Measurements from ENCODE around the gene ZFP92. TPM values are rescaled to one million over a fixed set of nuclear protein-coding genes. Genes with fewer than 3 reads are reported as not detected.

ZFP92 gene
- total RNA-seq, 1 donor from 2014 or later, result 1.5 TPM

DNA sequence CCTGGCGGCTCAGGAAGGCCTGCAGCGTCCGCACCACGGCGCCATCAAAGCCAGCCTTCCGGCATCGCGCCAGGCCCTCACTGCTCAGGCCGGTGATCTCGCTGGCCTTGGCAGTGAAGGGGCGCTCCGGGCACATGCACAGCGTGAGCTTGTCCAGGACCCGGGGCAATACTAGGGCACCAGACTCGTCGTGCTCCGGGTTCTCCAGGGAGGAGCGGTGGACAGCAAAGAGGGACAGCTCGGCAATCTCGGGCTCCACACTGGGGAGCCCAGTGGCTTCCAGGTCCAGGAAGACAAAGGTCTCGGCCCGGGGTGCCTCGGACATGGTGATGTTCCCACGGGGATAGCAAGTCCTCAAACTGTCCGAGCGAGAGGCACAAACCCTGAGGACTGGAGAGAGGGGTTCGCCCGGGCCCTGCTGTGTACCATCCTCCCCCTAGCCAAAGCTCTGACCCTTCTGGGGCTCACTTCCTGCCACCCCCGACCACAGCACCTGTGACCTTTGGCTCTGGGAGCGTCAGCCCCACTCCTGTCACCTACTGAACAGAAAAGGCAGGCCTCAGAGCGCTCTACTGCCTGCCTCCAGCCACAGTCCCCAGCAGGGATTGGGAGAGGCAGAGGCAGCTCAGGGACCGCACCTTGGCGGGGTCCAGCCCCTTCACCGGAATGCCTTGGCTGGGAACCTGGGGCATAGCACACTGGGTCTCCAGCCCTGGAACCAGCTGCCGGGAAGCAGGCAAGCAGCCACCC, 34.0 kb downstream of the ZFP92 start:
- no peaks in the 10 kb centered on the region for H3K27me3 Mint-ChIP-seq
- no peaks in the 10 kb centered on the region for H3K36me3 Mint-ChIP-seq (ENCODE audit: low read depth)
- intact Hi-C loops (cut with micrococcal nuclease), result no loop called here
- no peaks in the 10 kb centered on the region for H3K4me1 Mint-ChIP-seq
- DNase-seq, result no peak
- H3K4me3 Mint-ChIP-seq, result no peak overlapping the region
- H3K9me3 Mint-ChIP-seq, result no peaks in the 10 kb centered on the region
- no peak overlapping the region for H3K27ac Mint-ChIP-seq

DNA sequence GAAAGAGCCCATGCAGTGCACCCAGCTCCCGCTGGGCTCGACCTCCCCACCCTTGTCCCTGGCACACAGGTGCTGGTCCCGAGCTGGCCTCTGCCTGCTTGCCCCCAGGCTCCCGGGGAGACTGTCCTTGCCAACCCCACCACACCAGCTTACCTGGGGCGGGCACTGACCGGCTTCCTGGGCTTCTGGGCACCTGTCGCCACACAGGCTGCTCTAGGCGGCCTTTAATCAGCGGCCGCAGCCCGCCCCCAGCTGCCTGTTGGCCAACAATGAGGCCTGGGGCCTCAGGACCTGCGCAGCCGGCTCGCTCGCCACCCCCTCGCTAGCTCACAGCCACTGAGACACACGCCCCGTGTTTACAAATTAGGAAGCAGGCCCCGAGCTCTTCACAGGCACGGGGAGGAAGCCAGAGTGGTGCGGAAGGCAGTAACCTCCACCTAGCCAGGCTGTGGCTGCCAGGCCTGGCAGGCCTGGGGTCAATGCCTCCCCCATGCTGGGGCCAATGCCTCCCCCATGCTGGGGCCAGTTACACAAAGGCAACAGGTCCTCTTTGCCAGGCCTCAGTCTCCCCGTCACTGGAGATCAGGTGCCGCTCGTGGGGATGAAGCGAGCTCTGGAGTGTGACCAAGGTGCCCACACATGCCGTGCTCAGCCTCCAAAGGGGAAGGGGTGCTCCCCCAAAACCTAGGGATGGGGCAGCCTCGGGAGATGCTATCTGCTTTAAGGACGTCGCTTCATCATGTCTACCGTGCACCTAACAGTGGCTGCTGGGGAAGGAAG, 34.8 kb downstream of the ZFP92 start, which contains the start of gene TREX2:
Gene TREX2 (minus strand): TSS at position 201 of the 780 bp plus-strand sequence. CDS start 626 bp downstream, outside the sequence.
- Mint-ChIP-seq H3K4me1 (no peaks in the 10 kb centered on the region), H3K27ac (no peak within 1 kb of the TSS), H3K9me3 (no peaks in the 10 kb centered on the region), H3K36me3 (ENCODE audit: low read depth) (peaks cover 2% of the 10 kb centered on the region), H3K4me3 (no peak within 1 kb of the TSS), H3K27me3 (no peaks in the 10 kb centered on the region)
- DNase-seq, result no peak
- intact Hi-C loops (cut with micrococcal nuclease), result no loop called here

DNA sequence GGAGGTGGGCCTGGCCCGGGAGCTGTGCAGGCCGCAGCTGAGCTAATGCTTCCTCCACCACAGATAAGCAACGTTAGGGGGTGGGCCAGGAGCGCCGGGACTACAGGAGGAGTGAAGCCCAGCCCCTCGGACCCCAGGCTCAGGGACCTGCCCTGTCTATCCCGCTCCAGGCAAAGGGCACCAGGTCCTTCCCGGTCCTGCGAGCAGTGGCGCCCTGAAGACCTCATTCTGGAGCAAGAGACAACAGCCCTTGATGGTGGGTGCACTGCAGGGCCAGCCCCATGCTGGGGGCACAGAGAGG, 35.3 kb downstream of the ZFP92 start:
- H3K27ac Mint-ChIP-seq, result no peak overlapping the region
- H3K9me3 Mint-ChIP-seq, result no peaks in the 10 kb centered on the region
- intact Hi-C loops (cut with micrococcal nuclease), result no loop called here
- peaks cover 3% of the 10 kb centered on the region for H3K36me3 Mint-ChIP-seq (ENCODE audit: low read depth)
- no peak overlapping the region for H3K4me3 Mint-ChIP-seq
- H3K4me1 Mint-ChIP-seq, result no peaks in the 10 kb centered on the region
- H3K27me3 Mint-ChIP-seq, result no peaks in the 10 kb centered on the region
- no peak for DNase-seq

DNA sequence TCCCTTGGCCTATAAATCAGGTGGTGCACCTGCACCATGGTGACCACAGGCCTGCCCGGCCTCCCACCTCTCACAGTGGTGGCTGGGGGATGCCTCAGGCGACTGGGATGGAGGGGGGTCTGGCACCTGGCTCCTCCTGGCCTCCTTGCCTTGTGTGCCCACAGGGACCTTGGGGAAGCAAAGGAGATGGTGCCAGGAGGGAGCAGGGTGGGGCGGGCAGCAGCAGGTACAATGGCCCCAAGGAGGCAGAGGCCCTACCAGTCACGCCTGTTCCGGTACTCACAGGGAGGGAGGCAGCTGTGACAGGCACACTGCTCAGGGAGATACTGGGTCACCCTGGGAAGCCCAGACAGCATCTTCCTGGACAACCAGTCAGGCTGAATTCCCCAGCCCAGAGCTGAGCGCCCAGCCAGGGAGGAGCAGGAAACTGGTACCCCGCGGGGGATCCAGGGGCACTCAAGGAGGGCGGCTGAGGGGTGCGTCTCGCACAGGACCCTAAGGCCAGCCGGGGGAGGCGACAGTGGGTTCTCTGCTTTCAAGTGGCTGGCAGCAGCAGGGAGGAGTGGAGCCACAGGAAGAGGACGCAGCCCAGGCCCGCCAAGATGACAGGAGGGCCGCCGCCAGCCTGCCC, 35.8 kb downstream of the ZFP92 start:
- Mint-ChIP-seq H3K4me3 (no peak overlapping the region), H3K27ac (no peak overlapping the region), H3K36me3 (ENCODE audit: low read depth) (peaks cover 3% of the 10 kb centered on the region), H3K4me1 (no peaks in the 10 kb centered on the region), H3K9me3 (no peaks in the 10 kb centered on the region), H3K27me3 (no peaks in the 10 kb centered on the region)
- intact Hi-C loops (cut with micrococcal nuclease), result no loop called here
- DNase-seq, result no peak

DNA sequence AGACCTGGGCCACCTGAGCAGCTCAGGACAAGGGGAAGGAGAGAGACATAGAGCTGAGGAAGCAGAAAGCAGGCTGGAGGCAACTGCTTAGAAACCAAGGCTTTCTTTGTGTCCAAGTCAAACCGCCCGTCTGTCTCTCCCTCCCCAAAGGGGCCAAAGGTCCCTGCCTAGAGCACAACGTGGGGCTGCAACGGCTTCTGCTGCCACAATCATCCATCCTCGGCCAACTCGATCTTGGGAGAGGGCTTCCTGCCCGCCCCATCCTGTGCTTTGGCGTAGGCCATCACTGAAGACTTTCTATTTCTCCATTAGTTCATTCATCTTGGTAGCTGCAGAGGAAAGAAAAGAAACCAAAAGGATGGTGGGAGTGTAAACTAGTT, 36.3 kb downstream of the ZFP92 start:
- H3K36me3 Mint-ChIP-seq (ENCODE audit: low read depth), result peaks cover 3% of the 10 kb centered on the region
- H3K4me3 Mint-ChIP-seq, result no peak overlapping the region
- intact Hi-C loops (cut with micrococcal nuclease), result no loop called here
- no peaks in the 10 kb centered on the region for H3K27me3 Mint-ChIP-seq
- H3K4me1 Mint-ChIP-seq, result no peaks in the 10 kb centered on the region
- no peak overlapping the region for H3K27ac Mint-ChIP-seq
- no peak for DNase-seq
- H3K9me3 Mint-ChIP-seq, result no peaks in the 10 kb centered on the region

DNA sequence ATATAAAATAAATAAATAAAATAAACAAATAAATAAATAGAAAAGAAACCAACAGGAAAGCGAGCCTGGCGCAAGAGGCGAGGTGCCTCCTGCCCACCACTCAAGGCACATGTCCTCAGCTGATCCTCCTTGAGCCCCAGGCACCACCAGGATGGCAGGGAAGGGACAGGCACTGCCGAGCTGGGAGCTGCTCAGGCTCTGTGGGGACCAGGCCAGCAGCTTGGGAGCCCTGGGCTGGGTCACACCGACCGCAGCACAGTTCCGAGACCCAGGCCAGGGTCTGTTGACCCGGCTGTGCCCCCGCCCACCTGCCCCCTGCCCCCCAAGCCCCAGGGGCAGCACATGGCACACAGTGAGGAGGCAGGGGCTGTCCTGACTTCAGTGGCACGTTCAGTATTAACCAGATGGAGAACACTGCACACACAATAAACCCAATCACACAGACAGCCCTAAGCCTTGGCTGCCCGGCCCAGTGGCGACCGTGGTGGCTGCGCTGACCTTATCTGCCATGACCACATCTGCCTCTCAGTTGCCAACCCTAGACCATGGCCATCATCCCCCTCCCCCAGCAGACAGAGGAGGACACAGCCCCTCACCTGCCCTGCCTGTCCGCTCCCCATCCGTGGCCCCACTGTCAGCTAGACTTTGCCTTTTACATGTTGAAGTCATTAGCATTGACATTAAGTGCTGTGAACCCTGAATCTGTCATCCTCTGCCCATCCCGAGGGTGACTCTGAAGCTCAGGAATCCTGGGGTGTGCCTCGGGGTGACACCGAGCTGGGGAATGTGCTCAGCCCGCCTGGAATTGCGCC, 37.5 kb downstream of the ZFP92 start:
- H3K27me3 Mint-ChIP-seq, result no peaks in the 10 kb centered on the region
- H3K27ac Mint-ChIP-seq, result no peak overlapping the region
- intact Hi-C loops (cut with micrococcal nuclease), result no loop called here
- H3K4me1 Mint-ChIP-seq, result no peaks in the 10 kb centered on the region
- no peaks in the 10 kb centered on the region for H3K9me3 Mint-ChIP-seq
- H3K4me3 Mint-ChIP-seq, result no peak overlapping the region
- H3K36me3 Mint-ChIP-seq (ENCODE audit: low read depth), result peaks cover 5% of the 10 kb centered on the region
- no peak for DNase-seq

DNA sequence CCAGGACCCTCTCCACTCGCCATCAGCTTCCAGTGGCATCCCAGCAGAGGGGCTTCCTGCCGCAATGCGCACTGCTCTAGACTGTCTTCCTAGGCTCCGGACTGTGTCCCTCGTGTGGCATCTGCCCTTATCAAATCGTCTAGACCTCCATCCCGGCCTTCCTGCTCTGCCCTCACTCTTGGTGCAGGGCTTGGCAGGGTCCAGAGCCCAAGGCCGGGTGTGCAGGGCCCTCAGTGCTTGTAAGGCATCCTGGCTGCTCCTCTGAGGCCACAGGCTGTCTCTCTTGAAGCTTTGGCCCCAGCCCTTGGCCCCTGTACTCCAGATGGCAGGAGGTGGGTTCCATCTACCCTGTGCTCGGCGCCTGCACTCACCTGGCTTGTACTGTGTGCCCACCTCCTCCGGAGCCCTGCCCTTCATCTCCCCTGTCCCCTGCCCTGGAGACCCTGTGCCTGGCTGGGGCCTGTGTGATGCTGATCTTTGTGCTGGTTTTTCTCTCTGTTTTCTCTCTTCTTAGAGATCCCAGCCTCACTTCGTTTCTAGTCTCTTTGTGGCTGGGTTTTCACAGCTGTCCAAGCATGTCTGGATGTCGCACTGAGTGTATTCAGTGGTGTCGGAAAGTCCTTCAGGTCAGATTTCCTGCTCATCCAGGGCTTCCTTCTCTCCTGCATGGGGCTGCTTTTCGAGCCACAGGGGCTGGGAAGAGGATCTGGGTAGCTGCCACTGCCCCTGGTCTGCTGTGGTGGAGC, 38.3 kb downstream of the ZFP92 start:
- H3K4me3 Mint-ChIP-seq, result no peak overlapping the region
- no peak for DNase-seq
- intact Hi-C loops (cut with micrococcal nuclease), result no loop called here
- H3K27me3 Mint-ChIP-seq, result no peaks in the 10 kb centered on the region
- H3K36me3 Mint-ChIP-seq (ENCODE audit: low read depth), result peaks cover 5% of the 10 kb centered on the region
- H3K9me3 Mint-ChIP-seq, result no peaks in the 10 kb centered on the region
- no peaks in the 10 kb centered on the region for H3K4me1 Mint-ChIP-seq
- H3K27ac Mint-ChIP-seq, result no peak overlapping the region

DNA sequence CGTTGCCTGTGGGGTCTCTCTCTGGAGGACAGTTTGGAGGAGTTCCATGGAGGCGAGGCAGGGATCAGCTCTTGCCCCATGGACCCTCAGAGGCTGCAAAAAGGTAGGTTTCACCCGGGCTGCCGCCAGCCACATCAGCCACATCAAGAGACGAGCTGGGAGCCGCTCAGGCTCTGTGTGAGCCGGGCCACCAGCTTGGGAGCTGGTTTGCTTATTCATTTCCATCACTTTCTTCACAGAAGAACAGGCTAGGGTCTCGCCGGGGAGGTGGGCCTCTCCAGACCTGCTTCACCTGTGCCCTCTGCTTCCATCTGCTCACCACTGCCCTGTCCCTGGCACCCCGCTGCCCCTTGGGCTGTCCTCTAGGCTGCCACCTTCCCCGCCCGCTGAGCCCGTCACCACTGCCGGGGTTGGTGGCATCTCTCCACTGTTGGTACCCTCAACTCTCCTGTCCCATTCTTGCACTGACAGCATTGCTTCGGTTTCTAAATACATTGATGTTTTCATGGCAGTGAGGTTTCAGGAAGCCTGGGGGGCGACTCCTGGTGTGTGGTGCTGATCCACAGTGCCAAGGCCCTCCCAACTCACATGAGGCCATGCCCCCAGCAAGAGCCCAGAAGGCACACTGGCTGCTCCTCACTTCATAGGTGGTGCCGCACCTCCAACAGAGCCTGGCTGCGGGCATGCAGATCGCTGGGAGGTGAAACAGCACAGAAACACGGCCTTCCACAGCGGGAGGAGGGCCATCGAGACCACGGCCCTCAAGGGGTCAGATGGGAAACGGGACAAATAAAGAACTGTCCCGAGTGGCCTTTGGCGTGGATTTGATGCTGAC, 39.1 kb downstream of the ZFP92 start:
- H3K9me3 Mint-ChIP-seq, result no peaks in the 10 kb centered on the region
- H3K27ac Mint-ChIP-seq, result no peak overlapping the region
- intact Hi-C loops (cut with micrococcal nuclease), result no loop called here
- no peaks in the 10 kb centered on the region for H3K4me1 Mint-ChIP-seq
- H3K27me3 Mint-ChIP-seq, result no peaks in the 10 kb centered on the region
- DNase-seq, result no peak
- no peak overlapping the region for H3K4me3 Mint-ChIP-seq
- peaks cover 5% of the 10 kb centered on the region for H3K36me3 Mint-ChIP-seq (ENCODE audit: low read depth)

DNA sequence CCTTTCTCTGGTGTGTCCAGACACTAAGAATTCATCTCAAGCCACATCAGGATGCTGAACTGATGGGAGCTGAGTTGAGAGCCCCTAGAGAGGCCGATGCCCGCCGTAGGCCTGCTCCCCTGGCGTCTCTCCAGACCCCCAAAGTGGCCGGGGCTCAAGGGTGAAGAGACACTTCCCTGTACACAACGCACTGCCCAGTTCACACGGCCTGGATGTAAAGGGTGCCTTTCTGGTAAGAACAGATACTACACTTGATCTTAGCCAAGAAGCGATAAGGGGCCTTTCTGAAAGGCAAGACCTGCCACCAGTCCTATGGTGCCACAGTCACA, 39.6 kb downstream of the ZFP92 start:
- DNase-seq, result no peak
- Mint-ChIP-seq H3K9me3 (no peaks in the 10 kb centered on the region), H3K27me3 (no peaks in the 10 kb centered on the region), H3K4me3 (no peak overlapping the region), H3K4me1 (no peaks in the 10 kb centered on the region), H3K27ac (no peak overlapping the region), H3K36me3 (ENCODE audit: low read depth) (peaks cover 6% of the 10 kb centered on the region)
- intact Hi-C loops (cut with micrococcal nuclease), result no loop called here

DNA sequence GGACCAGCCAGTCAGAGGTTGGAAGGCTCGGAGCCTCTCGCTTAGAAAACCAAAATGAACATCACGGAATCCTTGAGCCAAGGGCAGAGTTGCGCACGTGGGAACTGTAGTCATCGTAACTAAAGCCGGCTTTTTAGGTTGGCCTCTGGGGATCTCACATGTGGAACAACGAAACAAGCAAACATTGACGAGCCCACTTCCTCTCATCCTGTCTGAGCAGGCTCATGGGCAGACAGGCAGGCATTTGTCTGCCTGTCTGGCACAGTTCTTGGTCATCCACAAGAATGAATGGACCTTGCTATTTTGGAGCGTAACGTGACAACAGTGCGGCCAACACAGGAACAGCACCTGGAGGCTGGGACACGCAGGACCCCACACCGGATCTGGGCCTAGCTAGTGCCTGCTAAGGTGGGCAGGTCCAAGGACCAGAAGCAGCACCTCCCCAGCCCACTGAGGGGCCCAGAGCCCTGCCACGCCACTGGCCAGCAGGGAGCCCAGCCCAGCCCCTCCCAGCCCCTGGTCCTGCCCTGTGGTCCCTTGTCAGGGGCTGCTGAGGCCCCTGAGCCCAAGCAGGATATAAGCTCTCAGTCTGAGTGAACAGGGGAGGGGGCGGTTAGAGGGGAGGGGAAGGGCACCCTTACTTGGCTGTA, 43.8 kb downstream of the ZFP92 start:
- Mint-ChIP-seq H3K27ac (no peak overlapping the region), H3K36me3 (ENCODE audit: low read depth) (peaks cover 13% of the 10 kb centered on the region), H3K27me3 (no peaks in the 10 kb centered on the region), H3K9me3 (no peaks in the 10 kb centered on the region), H3K4me1 (no peaks in the 10 kb centered on the region), H3K4me3 (no peak overlapping the region)
- no peak for DNase-seq
- intact Hi-C loops (cut with micrococcal nuclease), result no loop called here

DNA sequence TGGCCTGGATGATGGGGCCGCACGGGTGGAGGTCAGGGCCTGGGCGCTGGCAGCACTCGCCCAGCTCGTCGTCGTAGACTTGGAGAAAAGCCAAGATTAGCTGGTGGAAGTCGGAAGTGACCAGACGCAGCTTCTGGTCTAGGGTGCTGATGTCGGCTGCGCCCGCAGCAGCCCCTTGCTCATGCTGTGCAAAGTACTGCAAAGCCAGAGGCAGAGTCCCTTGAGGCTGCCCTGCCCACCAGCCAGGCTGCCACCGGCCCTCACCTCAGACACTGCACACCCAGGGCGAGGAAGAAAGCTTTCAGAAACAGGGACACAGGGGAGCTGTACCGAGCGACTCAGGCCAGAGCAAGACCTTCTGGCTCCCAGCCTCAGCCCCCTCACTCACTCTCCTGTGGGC, 44.3 kb downstream of the ZFP92 start:
- no peak overlapping the region for H3K4me3 Mint-ChIP-seq
- no peaks in the 10 kb centered on the region for H3K27me3 Mint-ChIP-seq
- no peak overlapping the region for H3K27ac Mint-ChIP-seq
- peaks cover 15% of the 10 kb centered on the region for H3K36me3 Mint-ChIP-seq (ENCODE audit: low read depth)
- no peaks in the 10 kb centered on the region for H3K9me3 Mint-ChIP-seq
- no peak for DNase-seq
- intact Hi-C loops (cut with micrococcal nuclease), result no loop called here
- H3K4me1 Mint-ChIP-seq, result no peaks in the 10 kb centered on the region

DNA sequence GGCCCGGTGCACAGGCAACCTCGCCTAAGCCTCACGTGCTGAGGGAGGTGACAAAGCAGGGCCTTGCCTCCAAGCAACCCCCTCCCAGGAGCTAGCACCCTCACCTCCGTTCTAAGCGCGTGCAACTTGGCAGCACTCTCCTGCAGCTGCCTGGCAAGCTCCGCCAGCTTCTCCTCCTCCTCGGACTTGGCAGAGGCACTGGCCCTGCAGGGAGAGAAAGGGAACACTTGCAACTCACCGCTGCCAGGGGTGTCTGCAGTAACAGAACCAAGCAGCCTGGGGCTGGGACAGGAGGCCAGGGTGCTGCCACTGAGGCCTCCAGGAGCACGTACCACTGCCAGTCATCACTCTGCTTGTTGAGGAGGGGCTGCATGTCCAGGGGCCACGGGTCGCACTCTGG, 44.9 kb downstream of the ZFP92 start:
- intact Hi-C loops (cut with micrococcal nuclease), result no loop called here
- H3K27me3 Mint-ChIP-seq, result no peaks in the 10 kb centered on the region
- DNase-seq, result no peak
- no peak overlapping the region for H3K4me3 Mint-ChIP-seq
- peaks cover 12% of the 10 kb centered on the region for H3K36me3 Mint-ChIP-seq (ENCODE audit: low read depth)
- no peak overlapping the region for H3K27ac Mint-ChIP-seq
- no peaks in the 10 kb centered on the region for H3K9me3 Mint-ChIP-seq
- no peaks in the 10 kb centered on the region for H3K4me1 Mint-ChIP-seq

Measured in activated CD4-positive, alpha-beta T cell treated with anti-CD3 and anti-CD28 coated beads, Interleukin-2, amount 10 ng/mL, durations not matched to agents 24 days and 14 days (primary cell).